HPDE6-E6E7 (cell line): ENCODE measurements around the gene CDO1.

ENCODE experiments used
- DNase-seq: peaks from one replicate; pipeline ENCODE4 v3.0.0; 2011; ENCODE audit warnings: missing footprints; ENCODE audit errors: extremely low spot score

The CDO1 gene

GRCh38 chr5:115816226-115817081 lies at the start of gene CDO1:
Gene CDO1 (minus strand): TSS chr5:115816659. CDS start chr5:115816397, 262 bp downstream.
- no peak for DNase-seq

- DNase-seq = no peak
Measured at GRCh38 chr5:115859378-115859777, 42.9 kb upstream of the CDO1 start.

- DNase-seq = no peak
Measured at GRCh38 chr5:115858396-115858795, 41.9 kb upstream of the CDO1 start.

- no peak for DNase-seq
Measured at GRCh38 chr5:115857626-115858349, 41.3 kb upstream of the CDO1 start.

- DNase-seq = no peak
Measured at GRCh38 chr5:115857057-115857479, 40.6 kb upstream of the CDO1 start.

- no peak for DNase-seq
Measured at GRCh38 chr5:115855959-115856358, 39.5 kb upstream of the CDO1 start.

- DNase-seq = no peak
Measured at GRCh38 chr5:115854139-115854538, 37.7 kb upstream of the CDO1 start.

GRCh38 chr5:115850744-115851416 lies 34.4 kb upstream of the CDO1 start:
- no peak for DNase-seq

- DNase-seq = no peak
Measured at GRCh38 chr5:115849258-115849798, 32.9 kb upstream of the CDO1 start.

GRCh38 chr5:115847290-115847689 lies 30.8 kb upstream of the CDO1 start:
- no peak for DNase-seq

GRCh38 chr5:115844321-115844817 lies 27.9 kb upstream of the CDO1 start:
- DNase-seq = no peak

- no peak for DNase-seq
Measured at GRCh38 chr5:115843444-115844130, 27.1 kb upstream of the CDO1 start.

- DNase-seq = no peak
Measured at GRCh38 chr5:115842952-115843351, 26.5 kb upstream of the CDO1 start.

GRCh38 chr5:115842089-115842935 lies 25.9 kb upstream of the CDO1 start:
- DNase-seq = peak; percentile 22

GRCh38 chr5:115841382-115842088 lies 25.1 kb upstream of the CDO1 start, which contains the start of the genes AP3S1 and ATG12:
Gene AP3S1 (plus strand): TSS chr5:115841935. CDS start chr5:115842038, 103 bp downstream.
Gene ATG12 (minus strand): TSS chr5:115841565. CDS start chr5:115841552, 13 bp downstream.
- peak; percentile 78 for DNase-seq

GRCh38 chr5:115840873-115841272 lies 24.4 kb upstream of the CDO1 start:
- DNase-seq = no peak

GRCh38 chr5:115838885-115839518 lies 22.5 kb upstream of the CDO1 start:
- DNase-seq = no peak

GRCh38 chr5:115835481-115835880 lies 19.0 kb upstream of the CDO1 start:
- DNase-seq = no peak

- DNase-seq = no peak
Measured at GRCh38 chr5:115831163-115831768, 14.8 kb upstream of the CDO1 start.
